Osteoblast (primary cell): ENCODE results near the gene PIGT. TPM values are rescaled to one million over a fixed set of nuclear protein-coding genes. Genes with fewer than 3 reads are reported as not detected.

Experiments used
- DNase-seq: peaks from one replicate; pipeline ENCODE4 v3.0.0; 2011; ENCODE audit warnings: low spot score, mixed read lengths; ENCODE audit not compliant: insufficient read length; ENCODE audit errors: missing footprints
- H2AFZ ChIP-seq: 2 replicates; pipeline ENCODE4 v1.6.0; 2011; ENCODE audit warnings: mild to moderate bottlenecking, low read length
- H3K27ac ChIP-seq: 2 replicates; pipeline ENCODE4 v1.5.1; 2011; ENCODE audit warnings: mild to moderate bottlenecking, low read depth, low read length, moderate library complexity
- H3K27me3 ChIP-seq: 2 replicates; pipeline ENCODE4 v1.6.0; 2012; ENCODE audit warnings: mild to moderate bottlenecking, control low read depth, inconsistent platforms, low read length, moderate library complexity; ENCODE audit not compliant: insufficient read depth
- H3K36me3 ChIP-seq: 2 replicates; pipeline ENCODE4 v1.5.1; 2011; ENCODE audit warnings: mild to moderate bottlenecking, low read length, control low read depth, moderate library complexity; ENCODE audit not compliant: insufficient read depth
- H3K4me1 ChIP-seq: 2 replicates; pipeline ENCODE4 v1.5.1; 2011; ENCODE audit warnings: mild to moderate bottlenecking, low read length, control low read depth, moderate library complexity; ENCODE audit not compliant: insufficient read depth
- H3K4me2 ChIP-seq: 2 replicates; pipeline ENCODE4 v1.6.0; 2011; ENCODE audit warnings: mild to moderate bottlenecking, low read length; ENCODE audit not compliant: insufficient read depth
- H3K4me3 ChIP-seq: fragments of 200-600 bp; sonication (generic); 3 replicates; pipeline ENCODE4 v1.5.1; 2012; ENCODE audit warnings: mild to moderate bottlenecking, low read length, inconsistent platforms; ENCODE audit not compliant: insufficient read depth
- H3K79me2 ChIP-seq: 2 replicates; pipeline ENCODE4 v1.6.0; 2012; ENCODE audit warnings: mild to moderate bottlenecking, low read length, control low read depth, inconsistent platforms; ENCODE audit not compliant: insufficient read depth
- H3K9me3 ChIP-seq: 2 replicates; pipeline ENCODE4 v1.5.1; 2011; ENCODE audit warnings: low read depth, low read length, control low read depth
- H4K20me1 ChIP-seq: 2 replicates; pipeline ENCODE4 v1.6.0; 2012; ENCODE audit warnings: mild to moderate bottlenecking, low read length, control low read depth; ENCODE audit not compliant: insufficient read depth
- total RNA-seq: library from RNA; depleted of rRNA; stranded (reverse); fragments of >200 nt; gene quantifications from 2 replicates; pipeline ENCODE4 v1.2.3, GENCODE V29; 2012
- TF ChIP-seq, protein P1 (sequence below): IDR thresholded peaks from 2 replicates; pipeline ENCODE4 v1.5.1; 2011; ENCODE audit warnings: mild to moderate bottlenecking, low read depth, low read length, moderate library complexity; ENCODE audit errors: extremely low read depth

Gene PIGT
- total RNA-seq, 1 donor = 52.8 TPM

DNA sequence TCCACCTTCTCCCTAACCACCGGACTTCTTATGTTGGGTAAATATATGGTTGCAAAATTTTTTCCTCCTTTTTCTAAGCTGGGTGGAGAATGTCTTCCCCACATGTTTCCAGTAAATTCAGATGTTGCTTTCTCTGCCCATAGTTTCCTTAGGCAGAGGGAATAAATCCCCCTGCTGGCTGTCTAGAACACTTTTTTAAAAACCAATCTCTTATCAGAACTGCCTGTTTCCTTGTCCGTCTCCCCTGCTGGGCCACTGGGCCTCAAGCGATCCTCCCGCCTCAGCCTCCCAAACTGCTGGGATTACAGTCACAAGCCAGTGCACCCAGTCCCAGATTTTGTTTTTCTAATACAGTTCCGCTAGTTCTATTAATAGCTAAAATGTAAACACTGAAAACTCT lies 43.7 kb downstream of the PIGT start:
- H3K4me3 ChIP-seq = no peak overlapping the region
- no peaks in the 10 kb centered on the region for H3K9me3 ChIP-seq
- H3K36me3 ChIP-seq = no peaks in the 10 kb centered on the region
- no peak overlapping the region for H2AFZ ChIP-seq
- H3K79me2 ChIP-seq = no peaks in the 10 kb centered on the region
- no peak for DNase-seq
- H3K4me1 ChIP-seq = no peaks in the 10 kb centered on the region
- no peak overlapping the region for H3K27ac ChIP-seq
- peaks cover 40% of the 10 kb centered on the region for H3K27me3 ChIP-seq
- TF ChIP-seq, protein P1, sequence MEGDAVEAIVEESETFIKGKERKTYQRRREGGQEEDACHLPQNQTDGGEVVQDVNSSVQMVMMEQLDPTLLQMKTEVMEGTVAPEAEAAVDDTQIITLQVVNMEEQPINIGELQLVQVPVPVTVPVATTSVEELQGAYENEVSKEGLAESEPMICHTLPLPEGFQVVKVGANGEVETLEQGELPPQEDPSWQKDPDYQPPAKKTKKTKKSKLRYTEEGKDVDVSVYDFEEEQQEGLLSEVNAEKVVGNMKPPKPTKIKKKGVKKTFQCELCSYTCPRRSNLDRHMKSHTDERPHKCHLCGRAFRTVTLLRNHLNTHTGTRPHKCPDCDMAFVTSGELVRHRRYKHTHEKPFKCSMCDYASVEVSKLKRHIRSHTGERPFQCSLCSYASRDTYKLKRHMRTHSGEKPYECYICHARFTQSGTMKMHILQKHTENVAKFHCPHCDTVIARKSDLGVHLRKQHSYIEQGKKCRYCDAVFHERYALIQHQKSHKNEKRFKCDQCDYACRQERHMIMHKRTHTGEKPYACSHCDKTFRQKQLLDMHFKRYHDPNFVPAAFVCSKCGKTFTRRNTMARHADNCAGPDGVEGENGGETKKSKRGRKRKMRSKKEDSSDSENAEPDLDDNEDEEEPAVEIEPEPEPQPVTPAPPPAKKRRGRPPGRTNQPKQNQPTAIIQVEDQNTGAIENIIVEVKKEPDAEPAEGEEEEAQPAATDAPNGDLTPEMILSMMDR = peak; percentile 34
- H3K4me2 ChIP-seq = no peak overlapping the region
- H4K20me1 ChIP-seq = no peaks in the 10 kb centered on the region

DNA sequence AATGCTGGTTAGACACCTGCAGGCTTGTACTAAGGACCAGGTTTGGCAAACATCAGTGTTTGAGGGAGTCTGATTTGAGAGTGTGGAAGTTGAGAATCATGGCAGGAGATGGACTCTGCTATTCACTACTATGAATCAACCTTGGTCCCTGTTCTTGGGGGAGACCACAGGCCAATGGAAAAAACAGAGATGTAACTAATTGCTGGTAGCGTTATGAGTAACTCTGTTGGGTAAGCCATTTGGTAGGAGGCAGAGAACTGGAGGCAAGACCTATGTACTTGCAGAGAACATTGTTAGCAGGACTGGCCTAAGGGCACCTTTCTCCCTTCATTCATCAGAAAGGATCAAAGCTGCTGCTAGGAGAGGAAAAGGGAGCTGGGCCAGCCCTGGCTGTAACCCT lies 45.3 kb downstream of the PIGT start:
- no peaks in the 10 kb centered on the region for H4K20me1 ChIP-seq
- H3K4me1 ChIP-seq = no peaks in the 10 kb centered on the region
- no peaks in the 10 kb centered on the region for H3K9me3 ChIP-seq
- TF ChIP-seq, protein P1 = no peak
- no peak overlapping the region for H3K27ac ChIP-seq
- H3K4me2 ChIP-seq = no peak overlapping the region
- H2AFZ ChIP-seq = no peak overlapping the region
- DNase-seq = no peak
- H3K36me3 ChIP-seq = no peaks in the 10 kb centered on the region
- no peaks in the 10 kb centered on the region for H3K79me2 ChIP-seq
- H3K4me3 ChIP-seq = no peak overlapping the region
- H3K27me3 ChIP-seq = peaks cover 52% of the 10 kb centered on the region

DNA sequence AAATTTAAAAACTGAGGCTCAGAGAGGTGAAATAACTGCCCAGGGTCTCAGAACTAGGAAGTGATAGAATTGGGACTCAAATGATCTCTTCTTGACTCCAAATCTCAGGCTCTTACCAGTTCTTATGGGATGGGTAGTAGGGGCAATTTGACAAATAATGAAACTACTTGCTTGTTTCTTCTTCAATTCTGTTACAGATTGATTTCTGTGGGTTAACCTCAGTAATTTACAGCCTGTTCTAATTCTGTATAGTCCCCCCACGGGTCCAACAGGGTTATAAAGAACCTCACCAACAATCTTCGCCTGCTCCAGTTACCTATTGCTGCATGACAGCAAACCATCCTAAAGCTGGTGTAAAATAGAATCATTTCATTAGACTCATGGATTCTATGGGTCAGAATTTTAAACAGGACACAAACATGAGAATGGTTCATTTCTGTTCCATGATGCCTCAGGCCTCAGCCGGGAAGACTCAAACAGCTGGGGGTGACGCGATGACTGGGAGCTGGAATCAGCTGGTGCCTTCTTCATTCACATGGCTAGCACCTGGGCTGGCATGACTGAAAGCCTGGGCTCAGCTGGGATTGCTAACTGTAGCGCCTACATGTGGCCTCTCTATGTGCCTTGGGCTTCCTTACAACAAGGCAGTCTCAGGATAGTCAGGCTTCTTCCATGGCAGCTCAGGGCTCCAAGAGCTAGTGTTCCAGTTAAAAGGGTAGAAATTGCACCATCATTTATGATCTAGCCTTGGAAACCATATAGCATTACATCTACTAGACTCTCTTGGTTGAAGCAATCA lies 47.0 kb downstream of the PIGT start:
- Histone ChIP-seq H3K4me3 (no peak overlapping the region), H3K27me3 (peaks cover 58% of the 10 kb centered on the region), H3K4me2 (no peak overlapping the region), H3K9me3 (no peaks in the 10 kb centered on the region), H3K27ac (no peak overlapping the region), H3K4me1 (no peaks in the 10 kb centered on the region), H3K79me2 (no peaks in the 10 kb centered on the region), H4K20me1 (no peaks in the 10 kb centered on the region), H2AFZ (no peak overlapping the region), H3K36me3 (no peaks in the 10 kb centered on the region)
- DNase-seq = no peak
- TF ChIP-seq, protein P1 = no peak

DNA sequence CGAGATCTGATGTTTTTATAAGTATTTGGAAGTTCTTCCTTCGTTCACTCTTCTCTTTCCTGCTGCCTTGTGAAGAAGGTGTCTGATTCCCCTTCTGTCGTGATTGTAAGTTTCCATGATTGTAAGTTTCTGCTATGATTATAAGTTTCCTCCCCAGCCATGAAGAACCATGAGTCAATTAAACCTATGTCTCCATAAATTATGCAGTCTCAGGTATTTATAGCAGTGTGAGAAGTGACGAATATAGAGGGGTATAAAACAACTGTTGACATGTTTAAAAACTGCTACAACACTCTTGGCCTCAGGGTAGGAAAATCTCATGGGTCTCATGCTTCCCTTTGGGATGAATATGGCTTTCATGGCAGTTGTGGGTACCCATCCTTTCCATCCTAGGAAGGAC lies 47.8 kb downstream of the PIGT start:
- no peaks in the 10 kb centered on the region for H4K20me1 ChIP-seq
- H3K27me3 ChIP-seq = peaks cover 64% of the 10 kb centered on the region
- no peaks in the 10 kb centered on the region for H3K36me3 ChIP-seq
- no peak overlapping the region for H3K27ac ChIP-seq
- no peak overlapping the region for H3K4me3 ChIP-seq
- TF ChIP-seq, protein P1 = no peak
- DNase-seq = no peak
- H2AFZ ChIP-seq = no peak overlapping the region
- H3K79me2 ChIP-seq = no peaks in the 10 kb centered on the region
- no peaks in the 10 kb centered on the region for H3K4me1 ChIP-seq
- H3K4me2 ChIP-seq = no peak overlapping the region
- H3K9me3 ChIP-seq = no peaks in the 10 kb centered on the region
